Mesenchymal stem cell (in vitro differentiated cells and primary cell): Measurements from ENCODE around the gene EFTUD2.

Experiments
- DNase-seq: peaks from one replicate; pipeline ENCODE4 v3.0.0-alpha.2; 2013
- H2AFZ ChIP-seq: one replicate; pipeline ENCODE4 v1.6.1; 2013; ENCODE audit warnings: low read depth, mild to moderate bottlenecking, control low read depth, inconsistent platforms, low read length, moderate library complexity
- H2AK5ac ChIP-seq: 2 replicates; pipeline ENCODE4 v1.6.1; 2013; ENCODE audit warnings: low read length, moderate library complexity, mild to moderate bottlenecking, inconsistent platforms; ENCODE audit not compliant: severe bottlenecking
- H2BK120ac ChIP-seq: one replicate; pipeline ENCODE4 v1.6.1; 2013; ENCODE audit warnings: low read depth, mild to moderate bottlenecking, inconsistent platforms, low read length, moderate library complexity
- H2BK12ac ChIP-seq, 2 experiments: one replicate each; pipeline ENCODE4 v1.6.1; 2013; ENCODE audit warnings: inconsistent platforms in 2 of 2, low read length in 2 of 2, mild to moderate bottlenecking in 2 of 2, moderate library complexity in 2 of 2, control low read depth in 1 of 2
- H2BK15ac ChIP-seq: one replicate; pipeline ENCODE4 v1.6.1; 2013; ENCODE audit warnings: mild to moderate bottlenecking, low read depth, inconsistent platforms; ENCODE audit not compliant: poor library complexity, severe bottlenecking
- H2BK5ac ChIP-seq: 2 replicates; pipeline ENCODE4 v1.6.1; 2013; ENCODE audit warnings: low read depth, mild to moderate bottlenecking, low read length, control low read depth, inconsistent platforms; ENCODE audit not compliant: poor library complexity, severe bottlenecking
- H3K14ac ChIP-seq, 2 experiments: one replicate each; pipeline ENCODE4 v1.6.1; 2013; ENCODE audit warnings: inconsistent platforms in 2 of 2, low read length in 2 of 2, control low read depth in 1 of 2, mild to moderate bottlenecking in 1 of 2, moderate library complexity in 1 of 2
- H3K18ac ChIP-seq, 2 experiments: one replicate each; pipeline ENCODE4 v1.6.1; 2013; ENCODE audit warnings: inconsistent platforms in 2 of 2, low read length in 2 of 2, control low read depth in 1 of 2, low read depth in 1 of 2, mild to moderate bottlenecking in 1 of 2
- H3K23ac ChIP-seq, 2 experiments: one replicate each; pipeline ENCODE4 v1.6.1; 2013; ENCODE audit warnings: inconsistent platforms in 2 of 2, low read length in 2 of 2, mild to moderate bottlenecking in 2 of 2, moderate library complexity in 2 of 2, control low read depth in 1 of 2
- H3K27ac ChIP-seq: 2 replicates; pipeline ENCODE4 v1.5.1; 2013; ENCODE audit warnings: mild to moderate bottlenecking, moderate library complexity, low read length, control low read depth, inconsistent platforms; ENCODE audit not compliant: poor library complexity, severe bottlenecking
- H3K27me3 ChIP-seq, 2 experiments: 2 replicates each; pipeline versions ENCODE4 v1.6.1 to v1.7.0; 2013; ENCODE audit warnings: low read length in 2 of 2, mild to moderate bottlenecking in 2 of 2, moderate library complexity in 2 of 2, control low read depth in 1 of 2, inconsistent platforms in 1 of 2; ENCODE audit not compliant: control insufficient read depth in 1 of 2, insufficient read depth in 1 of 2
- H3K36me3 ChIP-seq, 2 experiments: 2 replicates each; pipeline versions ENCODE4 v1.6.1 to v1.7.0; 2013; ENCODE audit warnings: low read length in 2 of 2, control low read depth in 1 of 2, inconsistent platforms in 1 of 2, low read depth in 1 of 2, mild to moderate bottlenecking in 1 of 2; ENCODE audit not compliant: insufficient read depth in 2 of 2, control insufficient read depth in 1 of 2
- H3K4ac ChIP-seq, 2 experiments: one replicate each; pipeline ENCODE4 v1.6.1; 2013; ENCODE audit warnings: inconsistent platforms in 2 of 2, low read length in 2 of 2, mild to moderate bottlenecking in 2 of 2, moderate library complexity in 2 of 2, control low read depth in 1 of 2, low read depth in 1 of 2
- H3K4me1 ChIP-seq: 2 replicates; pipeline ENCODE4 v1.6.1; 2013; ENCODE audit warnings: low read depth, low read length, control low read depth; ENCODE audit not compliant: control insufficient read depth, insufficient read depth
- H3K4me2 ChIP-seq: 2 replicates; pipeline ENCODE4 v1.6.1; 2013; ENCODE audit warnings: low read length, mild to moderate bottlenecking, inconsistent platforms; ENCODE audit not compliant: poor library complexity, severe bottlenecking
- H3K4me3 ChIP-seq, 2 experiments: 2 replicates each; pipeline versions ENCODE4 v1.5.1 to v1.7.0; 2013; ENCODE audit warnings: low read length in 2 of 2, mild to moderate bottlenecking in 2 of 2, control low read depth in 1 of 2, low read depth in 1 of 2; ENCODE audit not compliant: insufficient read depth in 1 of 2
- H3K79me1 ChIP-seq: replicated peaks from 2 replicates; pipeline ENCODE4 v1.6.1; 2013; ENCODE audit warnings: mild to moderate bottlenecking, control low read depth, low read length, inconsistent platforms; ENCODE audit not compliant: poor library complexity, severe bottlenecking
- H3K9ac ChIP-seq: 2 replicates; pipeline ENCODE4 v1.7.0; 2013; ENCODE audit warnings: mild to moderate bottlenecking, low read length, moderate library complexity
- H3K9me3 ChIP-seq: 2 replicates; pipeline ENCODE4 v1.7.0; 2013; ENCODE audit warnings: mild to moderate bottlenecking, low read length; ENCODE audit not compliant: control insufficient read depth
- H4K8ac ChIP-seq: one replicate; pipeline ENCODE4 v1.6.1; 2013; ENCODE audit warnings: inconsistent platforms, mild to moderate bottlenecking, low read length, moderate library complexity
- H4K91ac ChIP-seq: one replicate; pipeline ENCODE4 v1.6.1; 2013; ENCODE audit warnings: mild to moderate bottlenecking, low read length, inconsistent platforms
- WGBS: methylation state at CpG from one replicate; pipeline ENCODE4 v1.1.7; 2013; ENCODE audit warnings: mixed read lengths; 5-methylcytosine and 5-hydroxymethylcytosine counted together

The EFTUD2 gene

DNA sequence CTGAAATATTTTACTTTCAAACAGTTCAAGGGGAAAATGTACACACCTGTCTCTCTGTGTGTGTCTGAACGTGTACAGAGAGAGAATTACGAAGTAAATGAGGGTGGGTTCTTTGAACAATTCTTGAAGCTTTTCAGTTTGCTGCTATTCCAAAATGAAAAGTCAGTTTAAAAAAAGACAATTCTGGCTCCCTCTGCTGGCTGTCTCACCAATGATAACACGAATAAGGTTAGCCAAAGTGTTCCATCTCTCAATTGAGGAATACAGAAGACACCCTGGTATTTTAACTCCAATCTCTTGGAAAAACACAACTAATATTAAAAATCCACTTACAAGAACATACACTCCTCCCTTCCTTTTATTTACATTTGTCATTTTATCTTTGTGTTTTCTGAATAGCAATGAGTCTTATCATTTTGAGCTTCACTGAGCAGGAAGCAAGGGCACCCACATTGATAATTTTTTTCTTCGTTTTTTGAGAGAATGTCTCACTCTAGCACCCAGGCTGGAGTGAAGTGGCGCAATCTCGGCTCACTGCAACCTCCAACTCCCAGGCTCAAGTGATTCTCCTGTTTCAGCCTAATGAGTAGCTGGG lies 20.5 kb downstream of the EFTUD2 start:
- H3K9me3 ChIP-seq = no peaks in the 10 kb centered on the region
- H4K8ac ChIP-seq = no peak overlapping the region
- H4K91ac ChIP-seq = no peak overlapping the region
- H3K4me3 ChIP-seq = no peak overlapping the region
- H3K9ac ChIP-seq = no peak overlapping the region
- H3K14ac ChIP-seq = no peak overlapping the region
- peaks cover 19% of the 10 kb centered on the region for H3K79me1 ChIP-seq
- peaks cover 51 to 84% of the 10 kb centered on the region in 2 experiments for H3K36me3 ChIP-seq
- H3K4me1 ChIP-seq = no peaks in the 10 kb centered on the region
- no peak overlapping the region for H3K18ac ChIP-seq
- no peak overlapping the region for H2AFZ ChIP-seq
- no peak overlapping the region for H3K27ac ChIP-seq
- peak; percentile 52 for DNase-seq
- H3K4me2 ChIP-seq = no peak overlapping the region
- no peak overlapping the region for H2BK120ac ChIP-seq
- H2BK5ac ChIP-seq = no peak overlapping the region
- WGBS = 62% methylated on average over 6 of the region's 6 CpGs
- H3K23ac ChIP-seq = no peak overlapping the region
- H3K4ac ChIP-seq = no peak overlapping the region
- no peak overlapping the region for H2AK5ac ChIP-seq
- H2BK12ac ChIP-seq = no peak overlapping the region
- H2BK15ac ChIP-seq = no peak overlapping the region
- no peaks in the 10 kb centered on the region for H3K27me3 ChIP-seq

DNA sequence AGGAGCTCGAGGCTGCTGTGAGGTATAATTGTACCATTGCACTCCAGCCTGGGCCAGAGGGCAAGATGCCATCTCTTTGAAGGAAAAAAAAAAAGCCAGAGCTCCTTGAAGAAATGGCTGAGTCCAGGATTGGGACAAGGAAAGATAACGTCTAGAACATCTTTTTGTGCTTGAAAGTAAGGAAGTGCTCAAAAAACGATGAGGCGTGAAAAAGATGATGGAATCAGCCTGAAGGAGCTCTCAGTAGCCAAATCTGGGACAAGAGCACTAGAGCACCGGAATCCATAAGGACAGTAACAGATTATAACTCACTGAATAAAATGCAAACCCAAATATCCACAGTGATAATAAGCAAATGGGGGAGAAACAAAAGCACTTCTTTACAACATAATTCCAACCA lies 22.1 kb downstream of the EFTUD2 start:
- H3K9me3 ChIP-seq = no peaks in the 10 kb centered on the region
- H3K4me2 ChIP-seq = no peak overlapping the region
- no peak overlapping the region for H2BK15ac ChIP-seq
- H2AK5ac ChIP-seq = no peak overlapping the region
- H3K4ac ChIP-seq = no peak overlapping the region
- no peak overlapping the region for H4K91ac ChIP-seq
- H3K14ac ChIP-seq = no peak overlapping the region
- no peaks in the 10 kb centered on the region for H3K27me3 ChIP-seq
- no peak overlapping the region for H3K27ac ChIP-seq
- no peak overlapping the region for H2AFZ ChIP-seq
- H3K79me1 ChIP-seq = peaks cover 16% of the 10 kb centered on the region
- H3K4me1 ChIP-seq = peaks cover 3% of the 10 kb centered on the region
- no peak overlapping the region for H3K18ac ChIP-seq
- no peak overlapping the region for H3K23ac ChIP-seq
- no peak for DNase-seq
- 98% methylated on average over 5 of the region's 5 CpGs for WGBS
- peaks cover 52 to 82% of the 10 kb centered on the region in 2 experiments for H3K36me3 ChIP-seq
- H2BK5ac ChIP-seq = no peak overlapping the region
- H4K8ac ChIP-seq = no peak overlapping the region
- no peak overlapping the region for H2BK12ac ChIP-seq
- H2BK120ac ChIP-seq = no peak overlapping the region
- no peak overlapping the region for H3K9ac ChIP-seq
- no peak overlapping the region for H3K4me3 ChIP-seq

DNA sequence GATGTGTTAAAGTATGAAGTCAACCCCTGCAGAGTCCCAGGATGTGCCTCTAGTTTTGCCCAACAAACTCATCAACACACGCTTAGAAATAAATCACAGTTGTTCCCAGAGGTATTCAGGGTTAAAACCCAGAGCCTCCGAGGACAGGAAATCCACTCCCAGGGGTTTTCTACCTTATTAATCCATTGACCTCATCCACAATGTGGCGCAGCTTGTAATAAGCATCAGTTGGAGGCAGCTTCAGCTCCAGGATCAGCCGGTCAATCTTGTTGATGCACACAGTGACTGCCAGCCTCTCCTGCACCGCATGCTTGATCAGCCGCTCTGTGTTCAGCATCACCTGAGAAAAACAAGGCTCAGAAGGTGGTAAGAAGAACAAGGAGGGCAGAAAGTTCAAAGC lies 23.5 kb downstream of the EFTUD2 start:
- Histone ChIP-seq H3K27ac (no peak overlapping the region), H2AFZ (no peak overlapping the region), H4K91ac (no peak overlapping the region), H3K4me3 (no peak overlapping the region), H3K18ac (no peak overlapping the region), H3K9me3 (no peaks in the 10 kb centered on the region), H3K4me2 (no peak overlapping the region), H2BK15ac (no peak overlapping the region), H3K4me1 (peaks cover 3% of the 10 kb centered on the region), H3K23ac (no peak overlapping the region), H3K27me3 (no peaks in the 10 kb centered on the region), H2BK5ac (no peak overlapping the region), H2BK12ac (no peak overlapping the region), H3K14ac (no peak overlapping the region), H3K36me3 (peaks cover 54 to 77% of the 10 kb centered on the region in 2 experiments), H2AK5ac (no peak overlapping the region), H3K9ac (no peak overlapping the region), H3K79me1 (peaks cover 16% of the 10 kb centered on the region), H2BK120ac (no peak overlapping the region), H3K4ac (no peak overlapping the region), H4K8ac (no peak overlapping the region)
- DNase-seq = no peak
- 97% methylated on average over 6 of the region's 6 CpGs for WGBS

DNA sequence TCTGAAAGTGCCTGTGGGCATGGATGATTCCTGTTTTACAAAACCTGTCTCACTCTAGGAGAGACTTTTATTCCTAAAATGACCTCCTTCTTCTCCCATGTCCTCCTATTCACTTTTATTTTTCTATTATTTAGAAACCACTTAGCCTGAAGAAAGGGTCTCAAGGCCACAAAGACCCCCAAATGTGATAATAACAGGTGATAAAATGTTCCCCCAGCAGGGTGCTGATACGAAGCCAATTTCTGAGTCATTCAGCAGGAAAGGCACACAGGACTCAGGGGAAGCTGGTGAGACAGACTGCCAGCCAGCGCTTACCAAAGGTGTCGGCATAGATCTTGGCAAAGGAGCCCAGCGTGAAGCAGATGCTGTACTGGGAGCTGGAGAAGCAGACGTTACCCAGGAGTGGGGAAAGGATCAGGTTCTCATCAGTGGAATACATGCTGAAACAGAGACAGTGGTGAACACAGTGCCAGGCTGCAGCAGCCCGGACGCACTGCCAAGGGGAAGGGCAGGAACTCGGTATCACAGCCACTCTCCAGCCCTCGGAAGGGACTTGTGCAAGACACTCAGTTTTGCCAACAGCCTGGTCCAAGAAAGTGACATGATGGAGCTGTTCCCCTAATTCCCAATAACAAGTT lies 27.0 kb downstream of the EFTUD2 start:
- no peak overlapping the region for H3K9ac ChIP-seq
- H4K91ac ChIP-seq = no peak overlapping the region
- H2BK12ac ChIP-seq = no peak overlapping the region
- H2BK5ac ChIP-seq = no peak overlapping the region
- H4K8ac ChIP-seq = no peak overlapping the region
- H3K18ac ChIP-seq = no peak overlapping the region
- no peak overlapping the region for H3K27ac ChIP-seq
- no peak overlapping the region for H3K4ac ChIP-seq
- H3K4me1 ChIP-seq = peaks cover 3% of the 10 kb centered on the region
- H3K9me3 ChIP-seq = no peaks in the 10 kb centered on the region
- peaks cover 58 to 81% of the 10 kb centered on the region in 2 experiments for H3K36me3 ChIP-seq
- H2AK5ac ChIP-seq = no peak overlapping the region
- H2BK120ac ChIP-seq = no peak overlapping the region
- H3K27me3 ChIP-seq = no peaks in the 10 kb centered on the region
- peaks cover 11% of the 10 kb centered on the region for H3K79me1 ChIP-seq
- WGBS = 96% methylated on average over 9 of the region's 9 CpGs
- no peak overlapping the region for H3K23ac ChIP-seq
- H2BK15ac ChIP-seq = no peak overlapping the region
- H3K4me3 ChIP-seq = no peak overlapping the region
- no peak overlapping the region for H3K4me2 ChIP-seq
- H3K14ac ChIP-seq = no peak overlapping the region
- DNase-seq = no peak
- H2AFZ ChIP-seq = no peak overlapping the region
